Measurements from ENCODE around the gene BANP. TPM values are rescaled to one million over a fixed set of nuclear protein-coding genes. Genes with fewer than 3 reads are reported as not detected.
"Not testable (repeated sequence)": the region's sequence is repeated elsewhere in the genome, so short reads cannot be mapped to it uniquely, and the experiment has no call there.

Gene BANP
- polyA plus RNA-seq, 4 donors, result 14.9 to 29.2 (median 24.4) TPM

GRCh38 chr16:87963400-87963799 lies 12.2 kb downstream of the BANP start:
- DNase-seq (ENCODE audit: low read depth in 4 of 4, low spot score in 3 of 4), result no peak

DNA sequence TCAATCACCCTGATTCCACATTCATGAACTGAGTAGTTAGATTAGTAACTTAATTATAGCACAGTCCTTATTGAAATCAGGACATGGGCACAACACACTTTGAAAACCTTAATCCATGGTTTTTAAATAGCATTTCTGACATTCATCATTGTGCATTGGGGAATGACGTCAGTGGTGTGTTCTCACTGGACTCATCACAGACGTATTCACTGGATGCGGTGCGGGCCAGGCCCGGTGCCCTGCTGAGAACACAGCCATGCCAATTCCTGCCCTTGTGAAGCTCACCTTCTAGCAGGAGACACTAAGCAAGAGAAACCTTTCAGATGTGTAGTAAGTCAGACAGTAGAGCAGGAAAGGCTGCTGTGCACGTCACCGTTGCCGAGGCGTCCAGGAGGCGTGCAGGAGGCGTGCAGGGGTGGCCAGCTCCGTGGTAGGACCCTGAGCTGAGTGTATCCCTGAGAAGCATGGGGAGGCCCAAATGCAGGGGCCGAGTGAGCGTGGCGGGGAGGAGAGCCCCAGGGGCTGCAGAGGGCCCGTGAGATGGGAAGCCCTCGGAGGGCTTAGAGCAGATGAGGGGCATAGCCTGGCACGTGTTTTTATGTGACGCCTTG lies 12.9 kb downstream of the BANP start:
- no peak for DNase-seq (ENCODE audit: low read depth in 4 of 4, low spot score in 3 of 4)

- no peak for DNase-seq (ENCODE audit: low read depth in 4 of 4, low spot score in 3 of 4)
Measured at GRCh38 chr16:87965417-87965816, 14.2 kb downstream of the BANP start.

- DNase-seq (ENCODE audit: low read depth in 4 of 4, low spot score in 3 of 4), result no peak
Measured at GRCh38 chr16:87966064-87966645, 14.9 kb downstream of the BANP start.

DNA sequence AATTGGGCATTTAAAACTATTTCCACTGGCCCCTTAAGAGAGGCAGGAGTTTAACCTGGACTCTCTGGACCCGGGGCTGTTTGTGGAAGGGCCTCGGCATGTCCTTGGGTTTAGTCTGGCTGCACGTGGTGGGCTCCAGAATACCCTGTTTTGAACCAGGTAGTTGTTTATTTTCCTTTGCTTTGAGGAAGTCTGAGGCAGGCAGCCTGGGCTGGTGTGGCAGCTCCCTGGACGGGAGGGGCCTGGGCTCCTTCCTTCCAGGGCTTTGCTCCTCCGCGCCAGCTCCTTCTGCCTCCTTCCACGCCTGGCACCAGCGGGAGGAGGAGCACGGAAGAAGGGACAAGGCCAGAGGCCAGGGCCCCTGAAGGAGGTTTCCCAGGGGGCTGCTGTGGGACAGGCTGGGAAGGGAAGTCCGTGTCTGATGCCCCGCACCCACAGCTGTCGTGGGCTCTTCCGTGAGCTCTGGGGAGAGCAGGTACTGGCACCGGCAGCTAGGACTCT lies 15.5 kb downstream of the BANP start:
- DNase-seq (ENCODE audit: low read depth in 4 of 4, low spot score in 3 of 4), result no peak

GRCh38 chr16:87968541-87968940 lies 17.3 kb downstream of the BANP start:
- no peak for DNase-seq (ENCODE audit: low read depth in 4 of 4, low spot score in 3 of 4)

- DNase-seq (ENCODE audit: low read depth in 4 of 4, low spot score in 3 of 4), result no peak
Measured at GRCh38 chr16:87970186-87970585, 19.0 kb downstream of the BANP start.

DNA sequence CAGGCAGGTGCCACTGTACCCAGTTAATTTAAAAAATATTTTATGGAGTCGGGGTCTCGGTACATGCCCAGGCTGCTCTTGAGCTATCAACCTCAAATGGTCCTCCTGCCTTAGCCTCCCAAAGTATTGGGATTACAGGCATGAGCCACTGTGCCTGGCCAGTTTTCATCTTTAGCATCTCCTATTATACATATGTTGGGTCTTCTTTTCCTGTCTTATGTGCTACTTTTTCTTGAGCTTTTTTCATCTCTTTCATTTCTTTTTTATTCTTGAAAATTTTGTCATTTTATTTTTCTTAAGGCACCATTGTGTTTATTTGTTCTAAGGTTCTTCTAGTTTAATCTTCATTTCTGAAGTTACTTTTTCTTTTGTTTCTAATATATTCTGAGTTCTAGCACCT lies 20.7 kb downstream of the BANP start:
- DNase-seq (ENCODE audit: low read depth in 4 of 4, low spot score in 3 of 4), result no peak

- DNase-seq (ENCODE audit: low read depth in 4 of 4, low spot score in 3 of 4), result no peak
Measured at GRCh38 chr16:87973717-87974116, 22.5 kb downstream of the BANP start.

GRCh38 chr16:87974178-87974577 lies 22.9 kb downstream of the BANP start:
- no peak for DNase-seq (ENCODE audit: low read depth in 4 of 4, low spot score in 3 of 4)

DNA sequence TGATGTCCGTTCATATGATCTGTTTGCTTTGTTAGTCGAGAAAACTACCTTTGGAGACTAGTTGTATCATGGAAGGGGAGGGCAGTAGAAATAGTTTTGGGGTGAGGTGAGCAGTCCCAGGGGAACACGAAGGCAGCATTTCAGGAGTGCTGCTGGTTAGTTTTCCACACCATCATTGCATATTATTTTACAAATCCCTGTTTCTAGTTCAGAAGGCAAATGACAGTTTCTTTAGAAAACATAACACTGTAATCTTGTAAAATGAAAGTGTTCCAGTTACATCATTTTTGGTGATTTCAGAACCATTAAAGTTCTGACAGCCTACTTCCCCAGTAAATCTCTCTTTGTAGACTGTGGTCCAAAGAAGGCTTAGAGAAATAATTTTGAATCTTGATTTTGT lies 25.4 kb downstream of the BANP start:
- DNase-seq (ENCODE audit: low read depth in 4 of 4, low spot score in 3 of 4), result no peak

DNA sequence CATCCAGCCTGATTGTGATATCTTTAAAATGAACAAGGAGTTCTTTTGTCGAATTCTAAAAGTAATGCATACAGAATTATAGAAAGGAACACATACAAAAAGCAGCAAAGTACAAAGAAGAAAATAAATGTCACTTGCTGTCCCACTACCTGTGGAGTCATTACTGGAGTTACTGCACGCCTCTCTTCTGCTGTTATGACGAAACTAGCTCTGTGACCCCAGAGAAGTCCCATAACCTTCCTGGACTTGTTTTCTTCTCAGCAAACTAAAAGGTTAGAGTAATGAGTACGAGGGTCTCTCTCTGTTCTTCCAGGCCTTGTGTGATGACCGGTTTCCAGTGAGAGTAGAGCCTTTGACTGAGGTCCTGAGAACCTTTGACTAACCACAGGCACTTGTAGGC lies 26.9 kb downstream of the BANP start:
- DNase-seq (ENCODE audit: low read depth in 4 of 4, low spot score in 3 of 4), result no peak

- no peak for DNase-seq (ENCODE audit: low read depth in 4 of 4, low spot score in 3 of 4)
Measured at GRCh38 chr16:87979352-87979751, 28.1 kb downstream of the BANP start.

DNA sequence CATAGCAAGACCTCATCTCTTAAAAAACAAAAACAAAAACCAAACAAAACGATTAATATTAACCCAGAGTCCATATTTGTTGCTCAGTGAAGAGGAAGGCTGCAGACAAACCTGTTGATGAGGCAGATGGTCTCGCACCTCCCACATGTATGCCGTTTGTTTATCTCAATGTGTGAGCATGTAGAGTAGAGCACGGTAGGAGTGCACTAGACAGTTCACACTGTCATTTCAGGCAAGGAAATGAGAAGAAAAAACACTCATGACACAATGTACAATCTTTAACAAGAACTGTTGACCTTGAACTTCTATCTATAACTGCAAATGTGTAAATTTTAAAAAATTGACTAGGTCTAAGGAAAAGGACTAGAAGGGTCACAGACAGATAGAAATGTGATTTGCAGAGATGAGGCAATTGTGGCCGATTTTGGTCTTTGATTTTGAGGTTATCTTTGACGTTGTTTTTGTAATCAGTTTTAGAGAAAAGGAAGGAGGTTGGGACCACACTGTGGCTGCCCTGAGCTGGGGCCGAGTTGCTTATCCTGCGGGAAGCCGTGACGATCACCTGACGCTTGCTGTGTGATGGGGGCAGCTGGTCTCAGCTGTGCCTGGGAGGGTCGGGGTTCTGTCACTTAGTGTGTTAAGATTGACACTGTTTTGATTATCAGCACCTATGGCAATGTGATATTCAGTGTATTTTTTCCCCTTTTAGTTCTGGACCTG lies 28.8 kb downstream of the BANP start:
- not testable (repeated sequence) for DNase-seq (ENCODE audit: low read depth in 4 of 4, low spot score in 3 of 4)

GRCh38 chr16:87981376-87981775 lies 30.1 kb downstream of the BANP start:
- not testable (repeated sequence) for DNase-seq (ENCODE audit: low read depth in 4 of 4, low spot score in 3 of 4)

GRCh38 chr16:87982581-87983041 lies 31.4 kb downstream of the BANP start:
- DNase-seq (ENCODE audit: low read depth in 4 of 4, low spot score in 3 of 4), result no peak

- not testable (repeated sequence) for DNase-seq (ENCODE audit: low read depth in 4 of 4, low spot score in 3 of 4)
Measured at GRCh38 chr16:87983072-87983736, 32.0 kb downstream of the BANP start.

DNA sequence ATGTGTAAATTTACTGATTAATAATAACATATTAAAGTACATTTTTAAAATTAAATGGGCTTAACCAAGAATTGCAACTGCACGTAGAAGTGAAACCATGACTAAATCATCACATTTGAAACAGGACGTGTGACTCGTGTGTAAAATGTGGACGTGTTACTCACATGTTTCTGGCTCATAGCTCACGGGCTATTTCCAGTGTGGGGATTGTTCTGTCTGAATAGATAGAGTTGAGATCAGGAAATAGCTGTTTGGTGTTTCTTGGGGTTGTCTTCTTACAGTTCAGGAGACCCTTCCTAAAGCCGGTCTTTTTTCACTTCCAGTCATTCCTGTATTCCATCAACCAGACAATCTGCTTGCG lies 32.5 kb downstream of the BANP start:
- not testable (repeated sequence) for DNase-seq (ENCODE audit: low read depth in 4 of 4, low spot score in 3 of 4)

GRCh38 chr16:87984180-87984579 lies 32.9 kb downstream of the BANP start:
- DNase-seq (ENCODE audit: low read depth in 4 of 4, low spot score in 3 of 4), result not testable (repeated sequence)

DNA sequence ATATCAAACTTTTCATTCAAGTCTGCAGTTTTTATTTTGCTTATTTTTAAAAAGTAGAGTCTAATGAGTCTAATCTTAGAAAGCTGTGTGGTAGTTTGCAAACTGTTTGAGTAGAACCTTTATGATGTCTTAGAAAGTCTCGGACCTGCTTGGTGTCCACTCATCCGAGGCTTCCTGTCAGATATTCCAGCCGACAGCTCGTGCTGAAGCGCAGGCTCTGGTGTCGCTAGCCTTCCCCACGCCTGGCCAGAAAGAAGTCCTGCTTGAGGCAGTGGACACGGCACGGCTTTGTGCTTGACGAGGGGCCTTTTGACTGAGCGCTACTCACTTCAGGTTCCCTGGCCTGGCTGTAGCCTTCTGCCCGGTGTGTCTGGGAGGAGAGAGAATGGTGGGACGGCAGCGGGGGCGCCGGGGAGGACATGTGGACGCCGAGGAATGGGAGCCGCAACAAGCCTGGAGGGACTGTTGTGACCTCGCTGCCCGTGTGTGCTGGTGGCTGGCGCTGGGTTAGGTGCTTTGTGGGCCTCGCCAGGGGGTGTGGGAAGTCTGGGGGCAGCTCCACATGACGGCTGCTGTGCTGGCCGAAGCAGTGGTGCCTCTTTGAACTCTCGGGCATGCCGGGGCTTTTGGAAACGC lies 33.5 kb downstream of the BANP start:
- no peak for DNase-seq (ENCODE audit: low read depth in 4 of 4, low spot score in 3 of 4)

DNA sequence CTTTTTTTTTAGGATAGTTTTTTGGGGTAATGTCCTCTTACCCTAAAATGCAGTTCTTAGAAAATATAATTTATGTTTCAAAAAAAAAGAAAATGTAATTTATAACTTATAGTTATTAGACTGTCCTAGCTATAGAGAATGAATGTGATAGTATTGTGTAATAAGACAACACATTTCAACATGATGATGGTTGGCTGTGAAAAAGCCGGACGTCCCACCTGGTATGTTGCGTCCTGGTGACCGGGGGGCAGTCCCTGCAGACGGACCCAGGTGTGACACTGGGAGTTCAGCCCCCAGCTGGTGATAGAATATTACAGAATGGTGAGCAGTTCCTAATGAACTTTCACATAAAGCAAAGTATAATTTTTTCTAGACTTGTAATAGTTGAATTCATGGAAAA lies 34.3 kb downstream of the BANP start:
- not testable (repeated sequence) for DNase-seq (ENCODE audit: low read depth in 4 of 4, low spot score in 3 of 4)

All from left renal pelvis (tissue), 4 donors.